ENCODE results near the gene ULBP1. TPM values are rescaled to one million over a fixed set of nuclear protein-coding genes. Genes with fewer than 3 reads are reported as not detected.
"Not testable (repeated sequence)": the region's sequence is repeated elsewhere in the genome, so short reads cannot be mapped to it uniquely, and the experiment has no call there.

The ULBP1 gene
- polyA plus RNA-seq, 1 experiment: 2.6 TPM

DNA sequence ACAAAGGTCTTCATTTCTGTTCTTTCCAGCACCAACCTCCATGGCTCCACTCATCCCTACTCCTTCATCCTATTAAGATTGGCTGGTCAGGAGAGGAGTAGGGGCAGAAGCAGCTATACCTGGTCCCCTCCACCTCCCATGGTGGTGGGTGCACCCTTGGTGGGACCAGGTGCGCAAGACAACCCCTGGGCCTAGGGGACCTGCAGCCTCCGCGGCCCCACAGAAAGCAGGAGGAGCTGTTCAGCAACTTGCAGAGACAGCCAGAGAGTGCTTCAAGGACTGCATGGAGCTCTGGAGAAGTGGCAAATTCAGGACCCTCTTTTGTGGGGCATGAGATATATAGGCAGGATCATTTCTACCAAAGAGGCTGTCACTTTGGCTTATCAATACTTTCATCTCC is 12.1 kb upstream of the ULBP1 start:
- ChIA-PET CTCF (interaction anchor here (1.7 kb wide), 1 partner anchor 65 kb away, joined by 5 read pairs; no protein-coding TSS in a partner anchor), POLR2A (no interaction called here)
- Histone ChIP-seq H3K4me3 (ENCODE audit: low read depth, low read length) (no peak overlapping the region), H3K36me3 (ENCODE audit: control insufficient read depth, insufficient read depth, low read length) (peaks cover 2% of the 10 kb centered on the region; the same call in 1 of the 2 replicates), H3K27me3 (ENCODE audit: control insufficient read depth, insufficient read depth, low read length) (peaks cover 29% of the 10 kb centered on the region)
- TF ChIP-seq, protein P1, sequence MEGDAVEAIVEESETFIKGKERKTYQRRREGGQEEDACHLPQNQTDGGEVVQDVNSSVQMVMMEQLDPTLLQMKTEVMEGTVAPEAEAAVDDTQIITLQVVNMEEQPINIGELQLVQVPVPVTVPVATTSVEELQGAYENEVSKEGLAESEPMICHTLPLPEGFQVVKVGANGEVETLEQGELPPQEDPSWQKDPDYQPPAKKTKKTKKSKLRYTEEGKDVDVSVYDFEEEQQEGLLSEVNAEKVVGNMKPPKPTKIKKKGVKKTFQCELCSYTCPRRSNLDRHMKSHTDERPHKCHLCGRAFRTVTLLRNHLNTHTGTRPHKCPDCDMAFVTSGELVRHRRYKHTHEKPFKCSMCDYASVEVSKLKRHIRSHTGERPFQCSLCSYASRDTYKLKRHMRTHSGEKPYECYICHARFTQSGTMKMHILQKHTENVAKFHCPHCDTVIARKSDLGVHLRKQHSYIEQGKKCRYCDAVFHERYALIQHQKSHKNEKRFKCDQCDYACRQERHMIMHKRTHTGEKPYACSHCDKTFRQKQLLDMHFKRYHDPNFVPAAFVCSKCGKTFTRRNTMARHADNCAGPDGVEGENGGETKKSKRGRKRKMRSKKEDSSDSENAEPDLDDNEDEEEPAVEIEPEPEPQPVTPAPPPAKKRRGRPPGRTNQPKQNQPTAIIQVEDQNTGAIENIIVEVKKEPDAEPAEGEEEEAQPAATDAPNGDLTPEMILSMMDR (IDR thresholded peaks at IDR 0.05; ENCODE audit: insufficient read depth, low read depth, low read length): no peak
- DNase-seq (ENCODE audit: low read depth): no peak

DNA sequence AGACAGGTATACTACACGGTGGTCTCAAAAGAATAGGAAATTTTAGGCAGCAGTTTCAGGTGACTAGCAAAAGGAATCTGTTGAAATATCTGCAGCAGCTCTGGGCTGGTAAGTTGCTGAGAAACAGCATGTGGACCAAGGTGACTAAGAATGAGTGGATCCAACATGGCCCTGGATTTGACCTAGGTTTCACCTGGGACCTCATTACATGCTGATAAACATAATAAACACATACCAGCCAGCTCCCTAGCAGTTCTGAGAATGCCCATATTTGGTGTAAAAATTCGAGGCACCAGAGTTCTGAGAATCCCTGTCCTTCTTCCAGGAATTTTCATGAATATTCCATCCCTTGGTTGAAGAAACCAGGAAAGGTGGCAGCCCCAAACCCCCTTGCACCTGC is 10.4 kb upstream of the ULBP1 start:
- H3K36me3 ChIP-seq (ENCODE audit: control insufficient read depth, insufficient read depth, low read length); POLR2A ChIA-PET; DNase-seq (ENCODE audit: low read depth); H3K4me3 ChIP-seq (ENCODE audit: low read depth, low read length): not testable (repeated sequence)
- H3K27me3 ChIP-seq (ENCODE audit: control insufficient read depth, insufficient read depth, low read length): peaks cover 31% of the 10 kb centered on the region
- CTCF ChIA-PET: interaction anchor here (1.7 kb wide), 1 partner anchor 63 kb away, joined by 5 read pairs; no protein-coding TSS in a partner anchor

DNA sequence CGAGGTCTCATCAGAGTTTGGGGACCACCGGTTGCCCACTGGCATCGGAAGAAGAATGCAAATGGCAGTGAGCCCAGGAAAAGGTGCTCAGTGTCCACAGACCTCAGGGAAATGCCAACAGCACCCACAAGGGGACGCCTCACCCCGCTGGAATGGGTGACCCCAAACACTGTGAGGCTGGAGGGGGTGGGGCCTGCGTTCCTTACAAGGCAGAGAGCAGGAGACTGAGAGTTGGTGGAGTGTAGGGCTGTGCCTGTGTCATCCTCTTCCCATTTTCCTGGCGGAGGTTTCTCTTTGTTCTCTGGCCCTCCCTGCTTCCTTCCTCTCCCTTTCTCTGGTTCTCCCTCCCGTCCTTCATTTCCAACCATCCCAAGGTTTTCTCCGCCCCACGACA is 9.8 kb upstream of the ULBP1 start:
- POLR2A ChIA-PET, CTCF ChIA-PET: not testable (repeated sequence)
- peaks cover 31% of the 10 kb centered on the region for H3K27me3 ChIP-seq (ENCODE audit: control insufficient read depth, insufficient read depth, low read length)

DNA sequence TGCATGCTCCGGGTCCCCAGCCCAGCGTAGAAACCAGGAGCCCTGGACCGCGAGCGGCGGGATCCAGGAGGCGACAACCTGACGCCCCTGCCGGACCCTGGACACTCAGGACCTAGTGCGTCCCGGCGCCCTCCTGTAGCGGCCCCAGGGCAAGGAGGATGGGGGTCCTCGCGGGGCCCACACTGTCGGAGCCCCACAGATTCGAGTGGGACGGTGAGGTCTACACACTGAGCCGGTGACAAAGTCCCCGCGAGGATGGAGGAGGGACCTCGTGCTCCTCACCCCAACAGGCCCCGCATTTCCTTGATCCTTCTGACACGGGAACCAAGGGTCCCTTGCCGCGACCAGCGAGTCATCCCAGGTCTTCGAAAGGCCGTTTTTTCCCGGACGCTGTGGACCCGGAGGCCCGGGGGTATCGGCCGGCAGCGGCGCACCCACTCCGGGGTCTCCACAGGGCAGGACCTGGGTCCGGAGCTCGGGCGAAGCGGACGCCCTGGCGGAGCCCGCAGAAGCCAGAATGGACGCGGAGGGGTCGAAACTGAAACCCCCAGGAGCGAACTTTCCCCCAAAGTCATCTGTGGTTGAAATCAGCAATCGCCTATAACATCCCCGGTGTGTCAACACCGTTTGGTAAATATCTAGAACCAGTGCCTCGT is 9.3 kb upstream of the ULBP1 start:
- H3K36me3 ChIP-seq (ENCODE audit: control insufficient read depth, insufficient read depth, low read length); POLR2A ChIA-PET; DNase-seq (ENCODE audit: low read depth); H3K4me3 ChIP-seq (ENCODE audit: low read depth, low read length); CTCF ChIA-PET: not testable (repeated sequence)
- peaks cover 31% of the 10 kb centered on the region for H3K27me3 ChIP-seq (ENCODE audit: control insufficient read depth, insufficient read depth, low read length)

More for the DNA sequence above, 9.8 kb upstream of the ULBP1 start:
- not testable (repeated sequence) for DNase-seq (ENCODE audit: low read depth); H3K4me3 ChIP-seq (ENCODE audit: low read depth, low read length); H3K36me3 ChIP-seq (ENCODE audit: control insufficient read depth, insufficient read depth, low read length)

DNA sequence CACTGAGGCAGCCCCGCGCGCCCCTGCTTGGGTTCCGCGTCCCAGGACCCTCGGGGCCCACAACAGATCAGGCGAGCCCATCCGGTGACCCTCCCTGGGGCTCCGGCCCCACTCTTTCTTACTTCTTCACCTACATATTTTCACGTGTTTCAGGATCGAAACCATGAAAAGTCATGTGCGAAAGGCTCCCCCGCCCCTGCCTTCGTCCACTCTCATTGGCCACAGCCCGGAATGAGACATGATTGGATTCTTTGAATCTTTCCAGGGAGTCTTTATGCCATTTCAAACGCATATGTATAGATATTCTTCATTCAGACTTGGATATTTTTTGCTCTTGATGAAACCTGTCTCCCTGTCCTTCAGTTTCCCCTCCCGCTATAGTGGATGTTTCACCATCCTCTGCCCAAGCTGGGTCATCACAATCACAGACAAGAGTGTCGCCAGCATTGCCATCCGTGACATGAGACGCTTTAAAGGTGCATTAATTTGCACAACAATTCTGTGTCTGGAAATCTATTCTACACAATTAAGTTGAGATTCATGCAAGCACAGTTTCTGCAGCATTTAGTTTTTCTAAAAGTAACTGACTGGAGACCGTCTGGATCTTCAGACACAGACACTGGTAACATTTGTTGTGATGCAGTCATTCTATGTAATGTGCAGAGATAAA is 8.6 kb upstream of the ULBP1 start:
- CTCF ChIA-PET: not testable (repeated sequence)
- H3K27me3 ChIP-seq (ENCODE audit: control insufficient read depth, insufficient read depth, low read length): peaks cover 31% of the 10 kb centered on the region

DNA sequence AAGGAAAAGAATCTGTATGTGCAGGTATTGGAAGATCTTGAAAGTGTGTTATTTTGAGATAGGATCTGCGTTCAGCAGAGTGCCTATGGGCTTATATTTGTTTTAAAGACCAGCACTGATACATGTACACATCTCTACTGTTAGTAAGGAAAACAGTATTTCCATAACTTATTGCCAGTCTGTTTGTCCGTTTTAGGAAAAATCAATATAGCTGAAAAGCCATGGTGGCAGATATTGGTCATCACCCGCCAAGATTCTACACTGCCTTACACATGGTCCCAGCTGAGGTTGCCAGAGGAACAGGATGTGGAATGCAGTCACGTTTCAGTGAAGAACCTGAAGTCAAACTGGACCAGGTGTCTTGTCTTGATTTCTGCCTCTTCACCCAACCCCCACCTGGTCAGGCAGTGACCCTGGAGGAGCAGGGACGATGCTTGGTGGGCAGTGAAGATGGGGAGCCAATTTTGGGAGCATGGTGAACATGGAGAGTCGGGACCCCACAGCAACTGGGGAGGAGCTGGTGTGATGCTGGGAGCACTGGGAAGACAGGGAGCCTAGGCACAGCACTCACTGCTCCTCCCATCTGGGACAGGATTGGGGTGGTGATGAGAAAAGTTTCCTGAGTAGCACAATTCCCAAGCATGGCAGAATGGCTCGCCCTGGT is 8.0 kb upstream of the ULBP1 start:
- CTCF ChIA-PET; H3K36me3 ChIP-seq (ENCODE audit: control insufficient read depth, insufficient read depth, low read length); DNase-seq (ENCODE audit: low read depth); H3K4me3 ChIP-seq (ENCODE audit: low read depth, low read length); POLR2A ChIA-PET: not testable (repeated sequence)
- peaks cover 31% of the 10 kb centered on the region for H3K27me3 ChIP-seq (ENCODE audit: control insufficient read depth, insufficient read depth, low read length)

More for the DNA sequence above, 8.6 kb upstream of the ULBP1 start:
- H3K36me3 ChIP-seq (ENCODE audit: control insufficient read depth, insufficient read depth, low read length); DNase-seq (ENCODE audit: low read depth); POLR2A ChIA-PET; H3K4me3 ChIP-seq (ENCODE audit: low read depth, low read length): not testable (repeated sequence)

DNA sequence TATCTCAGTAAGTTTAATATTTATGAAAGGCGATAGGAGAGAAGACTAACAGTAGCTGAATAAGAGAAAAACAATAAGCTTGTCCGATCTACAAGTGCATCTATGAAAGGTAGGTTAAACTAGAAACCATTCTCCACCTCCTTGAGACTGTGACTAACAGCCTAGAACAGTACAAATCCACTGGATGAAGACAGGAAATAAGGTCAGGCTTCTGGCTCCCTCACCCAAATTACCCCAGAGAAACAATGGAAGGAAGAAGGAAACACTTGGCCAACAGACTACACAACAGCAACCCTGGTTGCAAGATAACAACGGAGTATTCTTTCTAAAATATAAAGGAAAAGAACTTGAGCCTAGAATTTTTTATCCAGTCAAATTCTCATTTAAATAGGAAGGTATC is 5.6 kb upstream of the ULBP1 start:
- POLR2A ChIA-PET; H3K36me3 ChIP-seq (ENCODE audit: control insufficient read depth, insufficient read depth, low read length); DNase-seq (ENCODE audit: low read depth); CTCF ChIA-PET; H3K4me3 ChIP-seq (ENCODE audit: low read depth, low read length): not testable (repeated sequence)
- peaks cover 20% of the 10 kb centered on the region for H3K27me3 ChIP-seq (ENCODE audit: control insufficient read depth, insufficient read depth, low read length)

DNA sequence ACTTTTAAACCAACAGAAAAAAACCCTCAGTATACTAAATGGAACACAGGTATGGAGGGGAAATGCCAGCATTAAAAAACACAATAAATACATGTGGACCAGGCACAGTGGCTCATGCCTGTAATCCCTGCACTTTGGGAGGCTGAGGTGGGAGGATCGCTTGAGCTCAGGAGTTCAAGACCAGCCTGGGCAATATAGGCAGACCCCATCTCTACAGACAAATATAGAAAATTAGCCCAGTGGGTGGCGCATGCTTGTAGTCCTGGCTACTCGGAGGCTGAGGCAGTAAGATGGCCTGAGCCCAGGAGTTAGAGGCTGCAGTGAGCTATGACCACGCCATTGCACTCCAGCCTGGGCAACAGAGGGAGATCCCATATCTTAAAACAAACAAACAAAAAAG is 3.9 kb upstream of the ULBP1 start:
- H3K4me3 ChIP-seq (ENCODE audit: low read depth, low read length); DNase-seq (ENCODE audit: low read depth); H3K36me3 ChIP-seq (ENCODE audit: control insufficient read depth, insufficient read depth, low read length); POLR2A ChIA-PET: not testable (repeated sequence)
- peaks cover 27% of the 10 kb centered on the region for H3K27me3 ChIP-seq (ENCODE audit: control insufficient read depth, insufficient read depth, low read length)
- CTCF ChIA-PET: interaction anchor here (0.8 kb wide), 1 partner anchor 353 kb away, joined by 3 read pairs; no protein-coding TSS in a partner anchor

All from BJ (cell line).